ENCODE measurements around the gene FHOD3. TPM values are rescaled to one million over a fixed set of nuclear protein-coding genes. Genes with fewer than 3 reads are reported as not detected.

The FHOD3 gene
- total RNA-seq, 1 experiment from 2014 or later, result 0.10 TPM

GRCh38 chr18:36379435-36379984 lies 82.0 kb downstream of the FHOD3 start:
- no peaks in the 10 kb centered on the region for H3K36me3 ChIP-seq
- no peak overlapping the region for H3K4me3 ChIP-seq
- no peak for DNase-seq
- H3K9me3 ChIP-seq, result no peaks in the 10 kb centered on the region
- no peaks in the 10 kb centered on the region for H3K27me3 ChIP-seq

GRCh38 chr18:36380173-36380827 lies 82.8 kb downstream of the FHOD3 start:
- H3K4me3 ChIP-seq, result no peak overlapping the region
- no peak for DNase-seq
- no peaks in the 10 kb centered on the region for H3K36me3 ChIP-seq
- H3K27me3 ChIP-seq, result no peaks in the 10 kb centered on the region
- H3K9me3 ChIP-seq, result no peaks in the 10 kb centered on the region

GRCh38 chr18:36381075-36381474 lies 83.6 kb downstream of the FHOD3 start:
- Histone ChIP-seq H3K27me3 (no peaks in the 10 kb centered on the region), H3K4me3 (no peak overlapping the region), H3K9me3 (no peaks in the 10 kb centered on the region), H3K36me3 (no peaks in the 10 kb centered on the region)
- DNase-seq, result no peak

- Histone ChIP-seq H3K27me3 (no peaks in the 10 kb centered on the region), H3K9me3 (no peaks in the 10 kb centered on the region), H3K36me3 (no peaks in the 10 kb centered on the region), H3K4me3 (no peak overlapping the region)
- no peak for DNase-seq
Observed at GRCh38 chr18:36382854-36383253, 85.3 kb downstream of the FHOD3 start.

DNA sequence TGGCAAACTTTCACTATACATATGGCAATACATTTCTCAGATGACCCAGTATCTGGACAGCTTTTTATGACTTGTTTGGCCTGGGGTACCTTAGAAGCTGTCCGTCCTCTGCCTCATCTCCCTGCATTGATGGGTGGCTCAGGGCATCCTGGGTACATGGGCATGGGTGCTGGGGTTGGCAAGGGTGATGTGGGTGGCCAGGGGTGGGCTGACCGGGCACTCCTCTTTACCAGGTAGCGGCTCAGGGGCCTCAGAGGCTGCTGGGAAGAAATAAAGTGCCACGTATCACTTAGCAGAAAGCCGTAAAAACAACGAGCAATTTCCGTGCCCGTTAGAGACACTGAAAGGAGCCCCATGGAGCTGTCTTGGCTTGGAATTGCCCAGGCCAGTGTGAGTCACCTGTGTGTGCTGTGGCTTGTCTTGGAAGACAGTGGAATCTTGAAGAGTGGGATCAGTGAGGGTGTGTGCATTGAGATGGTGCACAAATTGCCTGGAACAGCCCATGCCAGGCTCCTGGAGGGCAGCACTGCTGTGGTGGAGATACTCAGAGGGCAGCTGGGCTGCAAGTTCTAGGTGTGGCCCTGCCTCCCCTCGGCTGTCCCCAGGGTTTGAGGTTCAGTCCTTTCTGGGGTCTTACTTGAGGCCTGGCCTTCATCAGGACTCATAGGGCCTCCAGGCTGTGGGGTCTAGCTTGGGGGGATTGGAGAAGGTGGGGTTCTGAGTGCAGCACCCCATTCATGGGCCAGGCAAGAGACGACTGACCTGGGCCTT lies 88.8 kb downstream of the FHOD3 start:
- H3K4me3 ChIP-seq, result no peak overlapping the region
- no peaks in the 10 kb centered on the region for H3K36me3 ChIP-seq
- no peaks in the 10 kb centered on the region for H3K27me3 ChIP-seq
- DNase-seq, result peak; percentile 7
- no peaks in the 10 kb centered on the region for H3K9me3 ChIP-seq

DNA sequence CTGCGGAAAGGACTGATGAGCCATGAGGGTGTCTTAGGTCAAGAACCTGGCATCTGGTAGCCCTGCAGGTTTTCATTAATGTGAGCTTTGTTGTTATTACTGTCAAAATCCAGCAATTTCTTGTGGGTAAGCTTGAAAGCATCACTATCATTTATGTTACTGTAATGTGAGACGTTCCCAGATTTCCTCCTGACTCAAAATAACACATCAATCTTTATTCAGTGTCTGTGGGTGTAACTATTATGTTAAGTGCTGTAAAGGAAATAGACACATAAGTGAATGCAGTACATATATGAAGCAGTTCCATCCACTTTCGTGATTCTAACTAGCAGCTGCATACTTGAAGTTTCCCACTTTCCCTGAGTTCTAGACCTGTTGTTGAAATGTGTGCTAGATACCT lies 89.8 kb downstream of the FHOD3 start:
- no peak for DNase-seq

GRCh38 chr18:36388310-36388709 lies 90.8 kb downstream of the FHOD3 start:
- DNase-seq, result no peak

More for the DNA sequence above, 89.8 kb downstream of the FHOD3 start:
- H3K4me3 ChIP-seq, result no peak overlapping the region
- no peaks in the 10 kb centered on the region for H3K9me3 ChIP-seq
- no peaks in the 10 kb centered on the region for H3K27me3 ChIP-seq
- H3K36me3 ChIP-seq, result no peaks in the 10 kb centered on the region

DNA sequence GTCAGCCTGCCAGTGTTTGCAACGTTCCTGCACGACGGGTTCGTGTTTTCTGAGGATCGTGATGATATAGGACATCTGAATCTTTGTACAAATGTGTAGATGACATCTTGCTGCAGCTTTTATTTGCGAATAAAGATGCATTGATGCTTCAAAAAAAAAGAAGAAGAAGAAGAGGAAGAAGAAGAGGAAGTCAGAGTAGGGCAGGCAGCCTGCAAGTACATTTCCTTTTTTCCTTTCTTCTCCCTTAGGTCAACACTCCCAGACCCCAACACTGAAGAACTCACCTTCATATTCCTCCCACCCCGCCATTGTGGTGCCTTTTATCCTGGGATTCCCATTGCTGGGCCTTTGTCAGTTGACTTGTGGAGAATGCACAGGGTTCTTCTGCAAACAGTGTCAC lies 91.5 kb downstream of the FHOD3 start:
- no peak for DNase-seq
- H3K9me3 ChIP-seq, result no peaks in the 10 kb centered on the region
- no peak overlapping the region for H3K4me3 ChIP-seq
- no peaks in the 10 kb centered on the region for H3K36me3 ChIP-seq
- H3K27me3 ChIP-seq, result no peaks in the 10 kb centered on the region

More at GRCh38 chr18:36388310-36388709, 90.8 kb downstream of the FHOD3 start:
- H3K36me3 ChIP-seq, result no peaks in the 10 kb centered on the region
- no peaks in the 10 kb centered on the region for H3K27me3 ChIP-seq
- H3K9me3 ChIP-seq, result no peaks in the 10 kb centered on the region
- no peak overlapping the region for H3K4me3 ChIP-seq

GRCh38 chr18:36389811-36390581 lies 92.5 kb downstream of the FHOD3 start:
- no peak overlapping the region for H3K4me3 ChIP-seq
- no peak for DNase-seq
- H3K27me3 ChIP-seq, result no peaks in the 10 kb centered on the region
- no peaks in the 10 kb centered on the region for H3K36me3 ChIP-seq
- no peaks in the 10 kb centered on the region for H3K9me3 ChIP-seq

DNA sequence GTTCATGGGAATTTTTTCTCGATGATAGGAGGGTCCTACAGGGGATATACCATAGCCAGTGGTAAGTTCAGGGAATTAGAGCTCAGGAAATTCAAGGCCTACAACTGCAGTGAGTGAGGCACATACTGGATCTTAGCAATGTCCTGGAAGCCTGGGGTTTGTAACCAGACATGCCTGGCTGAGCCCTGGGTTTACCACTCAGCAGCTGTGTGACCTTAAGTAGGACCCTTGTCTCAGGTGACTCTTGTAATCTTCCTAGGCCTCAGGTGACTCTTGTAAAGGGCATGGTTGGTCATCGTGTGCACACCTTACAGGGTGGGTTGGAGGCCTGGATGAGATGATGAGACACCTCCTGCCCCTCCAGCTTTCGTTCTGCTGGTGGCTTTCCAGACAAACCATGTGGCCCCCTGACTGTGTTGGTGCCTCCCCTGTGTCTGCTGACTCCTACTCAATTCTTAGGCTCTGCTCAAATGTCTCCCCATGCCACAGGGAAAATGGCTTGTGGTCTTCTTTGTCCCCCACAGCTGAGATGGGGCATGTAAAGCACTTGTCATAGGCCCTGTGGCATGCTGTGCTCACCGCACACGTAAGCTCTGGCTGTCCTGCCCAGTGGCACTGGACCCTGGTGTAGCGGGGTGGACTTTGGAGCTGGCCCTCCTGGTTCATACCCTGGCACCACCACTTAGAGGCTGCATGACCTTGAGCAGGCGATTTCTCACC lies 94.1 kb downstream of the FHOD3 start:
- peaks cover 2% of the 10 kb centered on the region; the same call in 1 of the 2 replicates for H3K27me3 ChIP-seq
- no peaks in the 10 kb centered on the region; the same call in 1 of the 2 replicates for H3K9me3 ChIP-seq
- no peaks in the 10 kb centered on the region for H3K36me3 ChIP-seq
- H3K4me3 ChIP-seq, result no peak overlapping the region
- DNase-seq, result no peak

- DNase-seq, result no peak
- H3K9me3 ChIP-seq, result no peaks in the 10 kb centered on the region; the same call in 1 of the 2 replicates
- no peaks in the 10 kb centered on the region for H3K36me3 ChIP-seq
- H3K4me3 ChIP-seq, result no peak overlapping the region
- H3K27me3 ChIP-seq, result peaks cover 2% of the 10 kb centered on the region; the same call in 1 of the 2 replicates
Observed at GRCh38 chr18:36392164-36392978, 94.9 kb downstream of the FHOD3 start.

- no peaks in the 10 kb centered on the region; the same call in 1 of the 2 replicates for H3K9me3 ChIP-seq
- no peak overlapping the region for H3K4me3 ChIP-seq
- H3K27me3 ChIP-seq, result peaks cover 2% of the 10 kb centered on the region; the same call in 1 of the 2 replicates
- no peaks in the 10 kb centered on the region for H3K36me3 ChIP-seq
- DNase-seq, result no peak
Observed at GRCh38 chr18:36392979-36393287, 95.4 kb downstream of the FHOD3 start.

DNA sequence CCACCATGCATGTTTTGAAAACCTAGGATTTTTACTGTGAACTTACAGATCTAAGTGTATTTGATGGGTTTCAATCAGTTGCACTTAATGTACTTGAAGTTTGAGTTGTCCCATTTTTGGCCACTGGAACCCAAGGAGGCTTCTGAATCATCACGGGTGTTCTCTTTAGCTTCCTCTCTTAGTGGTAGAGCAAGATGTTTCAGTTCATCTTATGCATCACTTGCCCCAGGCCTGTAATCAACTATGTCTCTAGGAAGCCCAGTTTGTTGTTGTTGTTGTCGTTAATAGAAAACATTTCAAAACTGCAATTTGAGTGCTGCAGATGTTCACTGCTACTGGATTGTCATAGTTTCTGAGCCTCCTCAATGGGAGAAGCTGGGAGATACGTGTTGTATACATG lies 97.0 kb downstream of the FHOD3 start:
- H3K4me3 ChIP-seq, result no peak overlapping the region
- H3K27me3 ChIP-seq, result peaks cover 2% of the 10 kb centered on the region; the same call in 1 of the 2 replicates
- H3K36me3 ChIP-seq, result no peaks in the 10 kb centered on the region
- no peaks in the 10 kb centered on the region; the same call in 1 of the 2 replicates for H3K9me3 ChIP-seq
- DNase-seq, result no peak

DNA sequence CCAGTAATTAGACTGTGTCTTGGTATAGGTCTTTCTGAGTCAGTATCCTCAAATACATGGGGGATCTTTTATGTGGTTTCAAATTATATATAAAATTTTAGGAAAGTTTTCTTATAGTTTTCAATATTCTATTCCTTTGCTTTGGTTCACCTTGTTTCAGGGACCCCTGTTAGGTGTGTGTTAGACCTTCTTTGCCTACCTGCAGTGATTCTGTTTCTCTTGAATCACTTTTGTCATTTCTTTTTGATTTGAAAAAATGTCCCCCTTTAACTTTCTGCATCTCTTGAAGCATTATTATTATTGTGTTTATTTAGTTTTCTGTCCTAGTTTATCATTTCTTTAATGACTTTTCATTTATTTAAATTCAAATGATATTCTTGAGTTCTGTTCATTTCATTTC lies 98.7 kb downstream of the FHOD3 start:
- Histone ChIP-seq H3K36me3 (no peaks in the 10 kb centered on the region), H3K27me3 (peaks cover 2% of the 10 kb centered on the region; the same call in 1 of the 2 replicates), H3K4me3 (no peak overlapping the region), H3K9me3 (no peaks in the 10 kb centered on the region; the same call in 1 of the 2 replicates)
- DNase-seq, result no peak

DNA sequence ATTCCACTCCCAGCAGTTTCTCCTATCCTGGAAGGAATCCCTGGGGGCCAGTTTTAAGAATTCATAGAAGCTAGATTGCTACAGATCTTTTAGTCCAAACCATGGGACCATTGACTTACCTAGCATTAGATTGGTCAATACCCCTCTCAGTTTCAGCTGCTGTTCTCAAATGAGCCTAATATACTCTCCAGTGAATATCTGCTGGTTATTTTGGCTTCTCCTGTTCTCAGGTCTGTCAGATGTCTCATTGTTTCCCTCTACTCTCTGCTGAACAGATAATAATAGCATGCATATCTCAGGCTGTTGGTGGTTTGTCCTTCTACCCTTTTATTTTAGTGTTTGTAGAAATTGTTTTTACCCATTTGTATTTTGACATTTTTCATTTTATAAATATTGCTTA lies 99.5 kb downstream of the FHOD3 start:
- Histone ChIP-seq H3K27me3 (peaks cover 2% of the 10 kb centered on the region; the same call in 1 of the 2 replicates), H3K36me3 (no peaks in the 10 kb centered on the region), H3K4me3 (no peak overlapping the region), H3K9me3 (no peaks in the 10 kb centered on the region; the same call in 1 of the 2 replicates)
- DNase-seq, result no peak

Measured in MG63 (cell line).